CD4-positive, CD25-positive, alpha-beta regulatory T cell (primary cell): ENCODE results near the gene PFDN4. TPM values are rescaled to one million over a fixed set of nuclear protein-coding genes. Genes with fewer than 3 reads are reported as not detected.
"Not testable (repeated sequence)": the region's sequence is repeated elsewhere in the genome, so short reads cannot be mapped to it uniquely, and the experiment has no call there.

ENCODE experiments used
- ATAC-seq, 2 donors: fragments of 150-1000 bp; cut with Tn5 transposase; one replicate each; pipeline ENCODE4 v1.10.0; 2021; ENCODE audit warnings: low read depth in 2 of 2, moderate number of reproducible peaks in 2 of 2, moderate library complexity in 1 of 2
- DNase-seq, 3 donors: peaks; one replicate each; pipeline versions ENCODE4 v3.0.0 to v3.0.0-alpha.2; 2012 to 2022; ENCODE audit warnings: mixed read lengths in 1 of 3
- H3K27ac ChIP-seq: one replicate; pipeline ENCODE4 v1.7.0; 2013; ENCODE audit warnings: mild to moderate bottlenecking, low read length; ENCODE audit not compliant: insufficient read depth, poor library complexity, severe bottlenecking
- H3K27me3 ChIP-seq: one replicate; pipeline ENCODE4 v1.7.0; 2013; ENCODE audit warnings: low read length; ENCODE audit not compliant: control insufficient read depth, insufficient read depth
- H3K36me3 ChIP-seq: one replicate; pipeline ENCODE4 v1.7.0; 2013; ENCODE audit warnings: mild to moderate bottlenecking, low read length, moderate library complexity; ENCODE audit not compliant: control insufficient read depth, insufficient read depth
- H3K4me1 ChIP-seq: 2 replicates; pipeline ENCODE4 v1.7.0; 2013; ENCODE audit warnings: mild to moderate bottlenecking, low read length; ENCODE audit not compliant: insufficient read depth, control insufficient read depth, poor library complexity, severe bottlenecking
- H3K4me3 ChIP-seq: one replicate; pipeline ENCODE4 v1.7.0; 2013; ENCODE audit warnings: low read depth, mild to moderate bottlenecking, low read length, moderate library complexity
- H3K9me3 ChIP-seq, 2 experiments: 1 replicate in 1 of 2; 2 replicates in 1 of 2; pipeline ENCODE4 v1.7.0; 2013; ENCODE audit warnings: low read length in 2 of 2, mild to moderate bottlenecking in 1 of 2, moderate library complexity in 1 of 2; ENCODE audit not compliant: control insufficient read depth in 2 of 2
- H3K27ac Mint-ChIP-seq, 3 donors: one replicate each; pipeline ENCODE4 v1.8.0; 2020 to 2022; ENCODE audit warnings: mild to moderate bottlenecking in 3 of 3, mixed read lengths in 3 of 3, moderate library complexity in 2 of 3
- H3K27me3 Mint-ChIP-seq: one replicate; pipeline ENCODE4 v1.8.0; 2022; ENCODE audit warnings: mild to moderate bottlenecking, mixed read lengths
- H3K36me3 Mint-ChIP-seq: one replicate; pipeline ENCODE4 v1.8.0; 2020; ENCODE audit warnings: mixed read lengths
- H3K4me1 Mint-ChIP-seq, 4 donors: one replicate each; pipeline ENCODE4 v1.8.0; 2020 to 2022; ENCODE audit warnings: mixed read lengths in 4 of 4, mild to moderate bottlenecking in 1 of 4
- H3K4me3 Mint-ChIP-seq, 4 donors: one replicate each; pipeline ENCODE4 v1.8.0; 2020 to 2022; ENCODE audit warnings: mild to moderate bottlenecking in 4 of 4, mixed read lengths in 4 of 4, moderate library complexity in 3 of 4
- H3K9me3 Mint-ChIP-seq, 7 donors: one replicate each; pipeline ENCODE4 v1.8.0; 2020 to 2022; ENCODE audit warnings: mixed read lengths in 7 of 7, mild to moderate bottlenecking in 3 of 7, moderate library complexity in 2 of 7
- polyA plus RNA-seq, 4 donors: library from polyadenylated mRNA; unstranded; fragments of 300-500 nt; fragmentation: Illumina TruSeq; gene quantifications; one replicate each; pipeline ENCODE4 v1.2.3, GENCODE V29; 2021
- total RNA-seq: library from RNA; stranded (reverse); gene quantifications from one replicate; pipeline ENCODE4 v1.2.3, GENCODE V29; 2022

Gene PFDN4
- total and polyA plus RNA-seq, 5 donors from 2014 or later = 28.6 to 94.6 (median 74.8) TPM

DNA sequence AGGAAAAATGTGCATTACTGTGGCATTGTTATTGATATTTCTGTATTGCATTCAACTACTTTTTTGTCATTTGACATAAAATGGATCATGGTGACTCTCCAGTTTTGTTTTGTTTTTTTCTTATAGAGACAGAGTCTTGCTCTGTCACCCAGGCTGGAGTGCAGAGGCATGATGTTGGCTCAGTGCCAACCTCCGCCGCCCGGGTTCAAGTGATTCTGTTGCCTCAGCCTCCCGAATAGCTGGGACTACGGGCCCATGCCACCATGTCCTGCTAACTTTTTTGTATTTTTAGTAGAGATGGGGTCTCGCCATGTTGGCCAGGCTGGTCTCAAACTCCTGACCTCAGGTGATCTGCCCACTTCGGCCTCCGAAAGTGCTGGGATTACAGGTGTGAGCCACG is 16.8 kb downstream of the PFDN4 start:
- H3K9me3 ChIP-seq, H3K27me3 ChIP-seq, H3K36me3 Mint-ChIP-seq, DNase-seq, H3K27me3 Mint-ChIP-seq, H3K4me3 Mint-ChIP-seq, H3K27ac Mint-ChIP-seq, H3K4me3 ChIP-seq, H3K27ac ChIP-seq, H3K36me3 ChIP-seq, H3K9me3 Mint-ChIP-seq, ATAC-seq: not testable (repeated sequence)
- H3K4me1 ChIP-seq = peaks cover 13% of the 10 kb centered on the region
- peaks cover 4 to 20% (median 12%) of the 10 kb centered on the region in 4 donors for H3K4me1 Mint-ChIP-seq

DNA sequence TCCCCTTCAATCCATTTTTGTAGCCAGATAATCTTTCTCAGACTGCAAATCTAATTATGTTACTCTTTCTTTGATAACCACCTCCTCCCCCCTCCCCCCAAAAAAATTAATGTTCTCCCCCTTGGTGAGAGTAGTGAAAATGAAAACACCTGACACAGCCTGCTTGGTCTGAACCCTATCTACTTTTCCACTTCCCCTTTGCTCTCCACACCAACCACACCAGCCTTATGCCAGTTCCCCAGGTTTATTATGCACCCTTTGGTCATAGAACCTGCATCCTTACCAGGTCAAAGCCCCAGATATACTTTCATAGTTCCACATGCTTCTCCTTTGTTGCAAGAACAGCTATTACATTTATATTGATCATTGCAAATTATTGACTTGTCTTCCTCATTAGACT is 19.4 kb downstream of the PFDN4 start:
- Mint-ChIP-seq H3K4me1 (peaks cover 0 to 7% (median under 1%) of the 10 kb centered on the region in 4 donors), H3K27ac (no peak overlapping the region), H3K4me3 (no peak overlapping the region), H3K27me3 (no peaks in the 10 kb centered on the region), H3K36me3 (no peaks in the 10 kb centered on the region), H3K9me3 (peaks cover 0 to 5% (median 3%) of the 10 kb centered on the region in 7 donors)
- Histone ChIP-seq H3K27ac (no peak overlapping the region), H3K27me3 (peaks cover 2% of the 10 kb centered on the region), H3K36me3 (no peaks in the 10 kb centered on the region), H3K9me3 (peaks cover 0 to under 1% of the 10 kb centered on the region in 2 experiments), H3K4me3 (no peak overlapping the region), H3K4me1 (peaks cover 4% of the 10 kb centered on the region)
- no peak for DNase-seq
- no peak for ATAC-seq

DNA sequence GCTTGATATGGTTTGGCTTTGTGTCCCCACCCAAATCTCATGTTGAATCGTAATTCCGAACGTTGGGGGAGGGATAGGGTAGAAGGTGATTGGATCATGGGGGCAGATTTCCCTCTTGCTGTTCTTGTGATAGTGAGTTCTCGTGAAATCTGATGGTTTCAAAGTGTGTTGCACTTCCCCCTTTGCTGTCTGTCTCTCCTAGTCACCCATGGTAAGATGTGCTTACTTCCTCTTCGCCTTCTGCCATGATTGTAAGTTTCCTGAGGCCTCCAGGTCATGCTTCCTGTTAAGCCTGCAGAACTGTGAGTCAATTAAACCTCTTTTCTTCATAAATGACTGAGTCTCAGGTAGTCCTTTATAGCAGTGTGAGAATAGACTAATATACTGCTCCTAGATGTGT is 19.9 kb downstream of the PFDN4 start:
- Histone ChIP-seq H3K9me3 (peaks cover 3 to 5% of the 10 kb centered on the region in 2 experiments), H3K36me3 (no peaks in the 10 kb centered on the region), H3K27ac (no peak overlapping the region), H3K4me3 (no peak overlapping the region), H3K27me3 (peaks cover 2% of the 10 kb centered on the region), H3K4me1 (no peaks in the 10 kb centered on the region)
- H3K9me3 Mint-ChIP-seq = peaks cover 0 to 8% (median 3%) of the 10 kb centered on the region in 7 donors
- no peak for DNase-seq
- ATAC-seq = no peak
- H3K4me1 Mint-ChIP-seq = peaks cover 0 to 7% (median 0%) of the 10 kb centered on the region in 4 donors
- H3K36me3 Mint-ChIP-seq = no peaks in the 10 kb centered on the region
- no peak overlapping the region for H3K27ac Mint-ChIP-seq
- H3K4me3 Mint-ChIP-seq = no peak overlapping the region
- H3K27me3 Mint-ChIP-seq = no peaks in the 10 kb centered on the region

DNA sequence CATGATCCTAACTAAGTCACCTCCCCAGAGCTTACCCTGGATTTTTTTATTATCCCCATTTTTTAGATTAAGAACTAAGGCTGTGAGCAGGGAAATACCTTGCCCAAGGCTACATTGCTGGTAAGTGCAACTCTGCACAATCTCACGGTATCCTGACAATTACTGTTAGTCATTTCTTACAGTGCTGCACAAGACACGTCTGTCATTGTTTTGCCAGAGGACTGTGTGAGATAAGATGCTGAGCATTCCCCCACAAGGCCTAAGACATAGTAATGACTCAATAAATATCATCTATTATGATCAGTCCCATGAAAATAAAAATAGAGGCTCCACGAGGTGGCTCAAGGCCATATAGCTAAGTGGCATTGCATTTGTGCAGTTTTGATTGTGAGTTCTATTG is 21.0 kb downstream of the PFDN4 start:
- Histone ChIP-seq H3K27me3 (peaks cover 2% of the 10 kb centered on the region), H3K27ac (no peak overlapping the region), H3K4me3 (no peak overlapping the region), H3K4me1 (no peaks in the 10 kb centered on the region), H3K9me3 (peaks cover 4 to 5% of the 10 kb centered on the region in 2 experiments), H3K36me3 (no peaks in the 10 kb centered on the region)
- peaks cover 0 to under 1% (median 0%) of the 10 kb centered on the region in 4 donors for H3K4me1 Mint-ChIP-seq
- no peak overlapping the region for H3K4me3 Mint-ChIP-seq
- H3K27me3 Mint-ChIP-seq = no peaks in the 10 kb centered on the region
- DNase-seq (no peak), ATAC-seq (no peak)
- H3K36me3 Mint-ChIP-seq = no peaks in the 10 kb centered on the region
- H3K9me3 Mint-ChIP-seq = peaks cover 0 to 8% (median 3%) of the 10 kb centered on the region in 7 donors
- H3K27ac Mint-ChIP-seq = no peak overlapping the region

DNA sequence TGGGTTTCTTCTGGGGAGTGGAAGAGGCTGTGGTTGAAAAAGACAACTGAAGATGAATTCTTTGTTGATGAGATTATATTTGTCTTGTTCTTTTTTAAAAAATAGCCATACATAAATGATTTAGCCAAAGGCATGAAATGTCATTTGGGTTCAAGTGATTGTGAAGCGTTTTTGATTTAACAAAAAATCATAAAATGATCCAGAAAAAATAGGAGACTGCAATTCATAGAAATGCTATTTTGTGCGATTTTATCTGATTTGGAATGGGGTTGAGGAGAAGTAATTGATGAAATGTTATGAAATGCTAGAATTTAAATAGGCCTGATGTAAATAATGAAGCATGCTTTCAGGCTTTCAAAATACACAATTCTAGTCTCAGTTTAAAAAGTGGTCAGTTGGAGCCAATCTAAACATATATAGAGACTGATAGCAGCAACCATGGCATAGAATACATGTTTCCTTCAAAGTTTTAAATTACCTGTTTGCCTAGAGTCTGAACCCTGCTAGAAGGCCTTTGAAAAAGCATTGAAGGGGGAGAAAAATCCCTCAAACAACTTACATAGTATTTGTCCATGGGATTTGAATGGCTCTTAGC is 21.8 kb downstream of the PFDN4 start:
- no peaks in the 10 kb centered on the region for H3K36me3 ChIP-seq
- Mint-ChIP-seq H3K4me3 (no peak overlapping the region), H3K27me3 (no peaks in the 10 kb centered on the region), H3K4me1 (no peaks in the 10 kb centered on the region), H3K27ac (no peak overlapping the region), H3K36me3 (no peaks in the 10 kb centered on the region), H3K9me3 (peaks cover 0 to 8% (median 3%) of the 10 kb centered on the region in 7 donors)
- no peak overlapping the region for H3K27ac ChIP-seq
- no peak overlapping the region for H3K4me3 ChIP-seq
- DNase-seq (no peak), ATAC-seq (no peak)
- no peaks in the 10 kb centered on the region for H3K4me1 ChIP-seq
- peaks cover 4 to 5% of the 10 kb centered on the region in 2 experiments for H3K9me3 ChIP-seq
- H3K27me3 ChIP-seq = peaks cover 2% of the 10 kb centered on the region

DNA sequence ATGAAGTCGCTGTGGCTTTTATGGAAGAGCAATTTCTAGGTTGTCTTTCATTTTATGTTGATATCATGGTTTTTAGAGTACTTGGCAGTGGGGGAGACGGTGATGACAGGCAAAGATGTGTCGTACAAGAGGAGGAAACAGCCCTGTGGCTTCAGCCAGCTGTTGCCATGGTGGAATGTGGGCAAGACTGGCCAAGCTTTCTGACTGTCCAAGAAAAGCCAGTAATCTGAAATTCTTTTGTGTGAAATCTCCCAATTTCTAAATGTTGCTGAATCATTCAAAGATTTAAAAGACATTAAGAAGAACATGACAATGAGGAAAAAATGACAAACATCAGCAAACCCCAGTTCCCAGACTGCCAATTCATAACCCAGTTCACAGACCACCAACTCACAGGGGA is 23.1 kb downstream of the PFDN4 start:
- H3K4me1 Mint-ChIP-seq = no peaks in the 10 kb centered on the region
- no peak for ATAC-seq
- no peak overlapping the region for H3K4me3 ChIP-seq

DNA sequence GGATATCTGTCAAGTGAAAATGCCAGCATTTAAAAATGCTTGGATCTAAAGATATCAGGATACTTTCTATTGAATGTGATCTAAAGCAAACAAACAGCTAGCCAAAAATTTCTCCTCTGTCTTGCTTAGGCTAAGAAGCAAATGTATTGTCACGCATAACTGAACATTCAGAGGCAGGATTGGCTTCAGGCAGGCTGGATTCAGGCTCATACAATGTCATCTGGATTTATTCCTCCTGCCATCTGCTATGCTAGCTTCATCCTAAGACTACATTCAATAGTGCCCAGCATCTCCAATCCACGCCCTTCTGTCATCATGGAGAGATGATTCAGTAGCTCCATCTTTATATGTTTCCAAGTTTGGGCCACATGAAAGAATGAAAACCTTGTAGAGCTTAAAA is 27.1 kb downstream of the PFDN4 start:
- Mint-ChIP-seq H3K36me3 (no peaks in the 10 kb centered on the region), H3K9me3 (peaks cover 0 to 8% (median 3%) of the 10 kb centered on the region in 7 donors), H3K27me3 (peaks cover 18% of the 10 kb centered on the region), H3K4me3 (no peak overlapping the region), H3K4me1 (no peaks in the 10 kb centered on the region), H3K27ac (no peak overlapping the region)
- Histone ChIP-seq H3K9me3 (peaks cover 4 to 5% of the 10 kb centered on the region in 2 experiments), H3K4me3 (no peak overlapping the region), H3K27ac (no peak overlapping the region), H3K4me1 (no peaks in the 10 kb centered on the region), H3K36me3 (no peaks in the 10 kb centered on the region), H3K27me3 (peaks cover 8% of the 10 kb centered on the region)
- no peak for ATAC-seq
- DNase-seq = no peak

More for the DNA sequence above, 23.1 kb downstream of the PFDN4 start:
- Histone ChIP-seq H3K27ac (no peak overlapping the region), H3K27me3 (peaks cover 2% of the 10 kb centered on the region), H3K9me3 (peaks cover 4 to 5% of the 10 kb centered on the region in 2 experiments), H3K36me3 (no peaks in the 10 kb centered on the region), H3K4me1 (no peaks in the 10 kb centered on the region)
- no peak overlapping the region for H3K4me3 Mint-ChIP-seq
- H3K27me3 Mint-ChIP-seq = no peaks in the 10 kb centered on the region
- no peaks in the 10 kb centered on the region for H3K36me3 Mint-ChIP-seq
- H3K27ac Mint-ChIP-seq = no peak overlapping the region
- peaks cover 0 to 9% (median 3%) of the 10 kb centered on the region in 7 donors for H3K9me3 Mint-ChIP-seq
- DNase-seq = no peak
